Ectodermal cell (in vitro differentiated cells): ENCODE results near the gene WDR5.

Source experiments
- H3K27ac ChIP-seq: 2 replicates; pipeline ENCODE4 v1.7.0; 2013; ENCODE audit warnings: mild to moderate bottlenecking, low read depth, low read length; ENCODE audit not compliant: insufficient read depth, poor library complexity, severe bottlenecking
- H3K27me3 ChIP-seq: 2 replicates; pipeline ENCODE4 v1.7.0; 2013; ENCODE audit warnings: mild to moderate bottlenecking, low read length; ENCODE audit not compliant: insufficient read depth, control insufficient read depth, poor library complexity, severe bottlenecking
- H3K36me3 ChIP-seq: one replicate; pipeline ENCODE4 v1.7.0; 2013; ENCODE audit warnings: low read length; ENCODE audit not compliant: control insufficient read depth, insufficient read depth
- H3K4me1 ChIP-seq: one replicate; pipeline ENCODE4 v1.7.0; 2013; ENCODE audit warnings: low read length; ENCODE audit not compliant: control insufficient read depth, insufficient read depth
- H3K4me3 ChIP-seq: 2 replicates; pipeline ENCODE4 v1.7.0; 2013; ENCODE audit warnings: low read depth, low read length, control low read depth; ENCODE audit not compliant: insufficient read depth
- H3K9me3 ChIP-seq: 2 replicates; pipeline ENCODE4 v1.7.0; 2013; ENCODE audit warnings: mild to moderate bottlenecking, low read length, moderate library complexity; ENCODE audit not compliant: control insufficient read depth
- WGBS, 2 experiments: methylation state at CpG; one replicate each; pipeline ENCODE4 v1.1.7; 2013; ENCODE audit warnings: missing lambda C conversion rate in 2 of 2; 5-methylcytosine and 5-hydroxymethylcytosine counted together

The WDR5 gene

GRCh38 chr9:134193912-134194535 is 58.1 kb downstream of the WDR5 start:
- Histone ChIP-seq H3K36me3 (no peaks in the 10 kb centered on the region), H3K9me3 (no peaks in the 10 kb centered on the region), H3K4me1 (peaks cover 10% of the 10 kb centered on the region), H3K4me3 (no peak overlapping the region), H3K27me3 (no peaks in the 10 kb centered on the region), H3K27ac (no peak overlapping the region)
- 91 to 94% methylated on average over 11 of the region's 11 CpGs for WGBS, 2 experiments

GRCh38 chr9:134195558-134195957 is 59.7 kb downstream of the WDR5 start:
- 88 to 91% methylated on average over 5 of the region's 6 CpGs for WGBS, 2 experiments
- Histone ChIP-seq H3K27ac (no peak overlapping the region), H3K9me3 (no peaks in the 10 kb centered on the region), H3K36me3 (no peaks in the 10 kb centered on the region), H3K4me3 (no peak overlapping the region), H3K27me3 (no peaks in the 10 kb centered on the region), H3K4me1 (no peaks in the 10 kb centered on the region)

DNA sequence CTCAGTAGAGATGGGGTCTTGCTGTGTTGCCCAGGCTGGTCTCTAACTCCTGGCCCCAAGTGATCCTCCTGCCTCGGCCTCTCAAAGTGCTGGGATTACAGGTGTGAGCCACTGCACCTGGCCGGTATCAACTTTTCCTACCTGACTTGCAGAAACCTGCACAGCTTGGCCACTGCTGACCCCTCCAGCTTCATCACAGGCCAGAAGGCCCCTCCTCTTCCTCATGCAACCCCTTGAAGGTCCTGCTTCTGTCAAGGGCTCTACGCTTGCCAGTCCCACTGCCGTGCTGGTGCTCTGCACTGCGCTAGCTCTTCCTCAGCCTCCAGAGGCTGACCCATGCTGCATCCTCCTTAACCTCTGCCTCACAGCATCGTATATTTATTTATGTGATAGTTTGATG is 61.0 kb downstream of the WDR5 start:
- Histone ChIP-seq H3K27me3 (no peaks in the 10 kb centered on the region), H3K4me1 (no peaks in the 10 kb centered on the region), H3K36me3 (no peaks in the 10 kb centered on the region), H3K27ac (no peak overlapping the region), H3K4me3 (no peak overlapping the region), H3K9me3 (no peaks in the 10 kb centered on the region)
- 91 to 97% methylated on average over 5 to 6 of the region's 6 CpGs for WGBS, 2 experiments

- Histone ChIP-seq H3K27ac (no peak overlapping the region), H3K36me3 (no peaks in the 10 kb centered on the region), H3K4me3 (no peak overlapping the region), H3K9me3 (no peaks in the 10 kb centered on the region), H3K27me3 (no peaks in the 10 kb centered on the region), H3K4me1 (no peaks in the 10 kb centered on the region)
- 84 to 91% methylated on average over 3 of the region's 3 CpGs for WGBS, 2 experiments
Observed at GRCh38 chr9:134198791-134199190, 62.9 kb downstream of the WDR5 start.

- no peaks in the 10 kb centered on the region for H3K36me3 ChIP-seq
- H3K4me1 ChIP-seq: no peaks in the 10 kb centered on the region
- H3K9me3 ChIP-seq: no peaks in the 10 kb centered on the region
- H3K27ac ChIP-seq: no peak overlapping the region
- H3K27me3 ChIP-seq: no peaks in the 10 kb centered on the region
- WGBS, 2 experiments: no CpG with 5 or more reads among the region's 1 CpG
- no peak overlapping the region for H3K4me3 ChIP-seq
Observed at GRCh38 chr9:134200730-134201129, 64.8 kb downstream of the WDR5 start.

DNA sequence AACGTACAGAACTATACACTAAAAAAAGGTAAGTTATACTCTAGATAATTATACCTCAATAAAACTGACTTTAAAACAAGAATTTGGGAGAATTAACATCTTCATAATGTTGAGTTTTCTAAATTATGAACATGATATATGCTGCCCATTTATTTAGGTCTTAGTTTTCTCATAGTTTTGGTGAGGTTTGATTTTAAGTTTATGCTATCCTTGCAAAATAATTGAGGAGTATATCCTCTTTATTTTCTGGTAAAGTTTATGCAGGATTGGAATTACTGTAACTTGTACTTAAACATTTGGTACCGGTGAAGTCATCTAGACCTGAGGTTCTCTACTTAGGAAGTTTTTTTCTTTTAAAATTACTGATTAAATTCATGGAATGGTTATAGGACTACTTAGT is 67.3 kb downstream of the WDR5 start:
- WGBS, 2 experiments: 100% methylated on average over 1 of the region's 2 CpGs
- Histone ChIP-seq H3K4me1 (no peaks in the 10 kb centered on the region), H3K4me3 (no peak overlapping the region), H3K9me3 (no peaks in the 10 kb centered on the region), H3K27ac (no peak overlapping the region), H3K36me3 (no peaks in the 10 kb centered on the region), H3K27me3 (no peaks in the 10 kb centered on the region)

GRCh38 chr9:134204041-134204440 is 68.2 kb downstream of the WDR5 start:
- H3K4me3 ChIP-seq: no peak overlapping the region
- H3K9me3 ChIP-seq: no peaks in the 10 kb centered on the region
- no peaks in the 10 kb centered on the region for H3K27me3 ChIP-seq
- 94 to 95% methylated on average over 1 of the region's 1 CpG for WGBS, 2 experiments
- H3K27ac ChIP-seq: no peak overlapping the region
- H3K36me3 ChIP-seq: no peaks in the 10 kb centered on the region
- H3K4me1 ChIP-seq: no peaks in the 10 kb centered on the region

- H3K27me3 ChIP-seq: no peaks in the 10 kb centered on the region
- no peaks in the 10 kb centered on the region for H3K36me3 ChIP-seq
- no peaks in the 10 kb centered on the region for H3K4me1 ChIP-seq
- no peaks in the 10 kb centered on the region for H3K9me3 ChIP-seq
- no peak overlapping the region for H3K4me3 ChIP-seq
- no peak overlapping the region for H3K27ac ChIP-seq
- 82 to 85% methylated on average over 15 of the region's 15 CpGs for WGBS, 2 experiments
Observed at GRCh38 chr9:134204991-134205578, 69.2 kb downstream of the WDR5 start.

- 93 to 94% methylated on average over 24 of the region's 24 CpGs for WGBS, 2 experiments
- Histone ChIP-seq H3K4me3 (no peak overlapping the region), H3K36me3 (no peaks in the 10 kb centered on the region), H3K4me1 (no peaks in the 10 kb centered on the region), H3K27me3 (no peaks in the 10 kb centered on the region), H3K9me3 (no peaks in the 10 kb centered on the region), H3K27ac (no peak overlapping the region)
Observed at GRCh38 chr9:134205672-134206310, 69.9 kb downstream of the WDR5 start.

GRCh38 chr9:134206311-134207300 is 70.7 kb downstream of the WDR5 start:
- H3K27me3 ChIP-seq: no peaks in the 10 kb centered on the region
- H3K4me3 ChIP-seq: no peak overlapping the region
- H3K9me3 ChIP-seq: no peaks in the 10 kb centered on the region
- no peaks in the 10 kb centered on the region for H3K36me3 ChIP-seq
- no peak overlapping the region for H3K27ac ChIP-seq
- 91 to 93% methylated on average over 20 of the region's 20 CpGs for WGBS, 2 experiments
- no peaks in the 10 kb centered on the region for H3K4me1 ChIP-seq
